Measurements from ENCODE around the gene AP5S1. TPM values are rescaled to one million over a fixed set of nuclear protein-coding genes. Genes with fewer than 3 reads are reported as not detected.

AP5S1 gene
- total and polyA plus RNA-seq, 11 donors, result 9.5 to 18.6 (median 11.4) TPM

DNA sequence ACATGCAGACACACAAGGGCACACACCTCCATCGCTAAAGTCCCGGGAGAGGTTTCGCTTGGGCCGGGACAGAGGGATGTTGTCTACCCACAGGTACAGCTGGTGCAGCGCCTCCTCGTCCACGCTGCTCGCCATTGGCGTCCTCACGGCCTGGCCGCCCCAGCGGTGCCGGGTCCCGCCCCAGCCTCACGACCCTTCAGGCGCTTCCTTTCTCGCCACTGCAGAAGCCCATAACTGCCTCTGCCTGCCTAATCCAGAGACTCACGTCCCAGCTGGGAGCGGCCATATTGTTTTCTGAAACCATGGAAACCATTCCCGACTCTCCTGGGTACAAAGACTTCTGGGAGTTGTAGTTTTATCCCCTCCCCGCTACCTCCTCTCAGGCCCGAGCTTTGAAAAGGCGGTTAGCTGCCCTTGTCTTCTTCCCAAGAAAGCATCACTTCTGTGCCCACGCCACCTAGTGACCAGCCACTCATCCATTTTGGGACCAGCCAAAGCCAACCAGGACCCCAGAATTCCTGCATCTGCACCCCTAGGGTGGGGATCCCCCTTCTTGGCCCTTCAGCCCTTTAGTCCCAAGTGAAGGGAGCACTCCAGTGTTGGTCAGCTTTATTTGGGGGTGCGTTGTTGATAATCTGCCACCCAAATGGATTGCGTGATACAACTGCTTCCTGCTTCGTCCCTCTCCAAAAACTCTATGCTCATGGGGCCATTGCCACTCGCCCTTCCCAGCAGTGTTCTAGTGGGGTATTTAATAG is 39.0 kb upstream of the AP5S1 start, which contains the start of gene SPEF1:
Gene SPEF1 (minus strand): TSS at position 296 of the 758 bp plus-strand sequence. CDS start 161 bp downstream, at position 135.
- intact Hi-C loops (cut with DNase I), result loop anchor here in 5 of 10 donors (5.0 to 10.0 kb wide), 4 partner anchors 73 to 303 kb away; no protein-coding TSS in a partner anchor
- H3K36me3 ChIP-seq, result peaks cover 0 to 18% (median 4%) of the 10 kb centered on the region in 9 donors
- 13 to 18% (median 16%) methylated on average over 28 of the region's 28 CpGs for WGBS, 4 donors
- peaks cover 0 to 5% (median 0%) of the 10 kb centered on the region in 9 donors for H3K27me3 ChIP-seq
- peak; percentile 80 to 90 (median 84) for ATAC-seq
- DNase-seq, result peak; percentile 68 to 85 (median 81)
- H3K27ac ChIP-seq, result peak within 1 kb of the TSS in 4 of 12 donors; percentile 7 to 52 (median 42)
- H3K4me3 ChIP-seq, result peak within 1 kb of the TSS in 11 of 12 donors; percentile 17 to 58 (median 46)
- TF ChIP-seq POLR2A (IDR thresholded peaks at IDR 0.05), result no peak
- peak in 11 of 12 donors; percentile 21 to 54 (median 39) for TF ChIP-seq CTCF (IDR thresholded peaks at IDR 0.05)
- H3K9me3 ChIP-seq, result no peaks in the 10 kb centered on the region
- peaks cover 4 to 55% (median 42%) of the 10 kb centered on the region in 12 donors for H3K4me1 ChIP-seq

DNA sequence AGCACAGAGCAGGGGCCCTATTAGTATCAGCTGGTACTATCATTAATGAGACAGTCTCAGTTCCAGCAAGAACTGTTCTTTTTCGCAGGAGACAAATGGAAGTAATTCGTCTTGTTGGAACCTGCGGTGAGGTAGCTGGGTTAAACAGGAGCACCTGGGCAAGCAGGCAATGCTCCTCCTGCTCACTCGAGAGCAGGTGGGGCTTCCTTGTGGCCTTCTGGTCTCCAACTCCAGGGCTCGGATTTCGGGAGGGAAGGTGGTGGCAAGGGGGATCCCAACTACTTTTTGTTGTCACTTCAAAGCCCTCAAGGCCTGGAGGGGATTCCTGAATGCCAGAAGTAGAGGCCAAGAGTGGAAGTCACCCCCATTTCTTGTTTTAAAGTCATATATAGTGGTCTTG is 37.8 kb upstream of the AP5S1 start:
- Histone ChIP-seq H3K27me3 (peaks cover 0 to 5% (median 0%) of the 10 kb centered on the region in 9 donors), H3K27ac (no peak overlapping the region), H3K4me1 (peaks cover 4 to 56% (median 45%) of the 10 kb centered on the region in 12 donors), H3K36me3 (peaks cover 0 to 18% (median 4%) of the 10 kb centered on the region in 9 donors), H3K4me3 (no peak overlapping the region), H3K9me3 (no peaks in the 10 kb centered on the region)
- DNase-seq (no peak), ATAC-seq (no peak)
- intact Hi-C loops (cut with DNase I), result loop anchor here in 5 of 10 donors (5.0 to 10.0 kb wide), 4 partner anchors 72 to 302 kb away; no protein-coding TSS in a partner anchor
- TF ChIP-seq POLR2A (IDR thresholded peaks at IDR 0.05) (no peak), CTCF (IDR thresholded peaks at IDR 0.05) (no peak)
- WGBS, 4 donors, result 88 to 92% (median 90%) methylated on average over 6 of the region's 6 CpGs

GRCh38 chr20:3783068-3783489 is 37.3 kb upstream of the AP5S1 start:
- H3K9me3 ChIP-seq, result no peaks in the 10 kb centered on the region
- no peak overlapping the region for H3K27ac ChIP-seq
- H3K4me3 ChIP-seq, result no peak overlapping the region
- DNase-seq, result peak in 1 of 5 donors; percentile 47
- intact Hi-C loops (cut with DNase I), result loop anchor here in 5 of 10 donors (5.0 to 10.0 kb wide), 4 partner anchors 72 to 302 kb away; no protein-coding TSS in a partner anchor
- H3K36me3 ChIP-seq, result peaks cover 0 to 18% (median 4%) of the 10 kb centered on the region in 9 donors
- H3K27me3 ChIP-seq, result peaks cover 0 to 5% (median 0%) of the 10 kb centered on the region in 9 donors
- 72 to 83% (median 79%) methylated on average over 2 of the region's 2 CpGs for WGBS, 4 donors
- peaks cover 4 to 52% (median 41%) of the 10 kb centered on the region in 12 donors for H3K4me1 ChIP-seq
- no peak for TF ChIP-seq CTCF (IDR thresholded peaks at IDR 0.05)
- no peak for TF ChIP-seq POLR2A (IDR thresholded peaks at IDR 0.05)
- no peak for ATAC-seq

Measured in heart left ventricle (tissue), 16 donors.